Parathyroid adenoma (tissue), 2 donors: ENCODE results near the gene CRYBG1.

Source experiments
- H2AFZ ChIP-seq: fragments of 300-600 bp; sonication (generic); one replicate; pipeline ENCODE4 v1.7.0; 2017; ENCODE audit warnings: antibody characterized with exemption, mild to moderate bottlenecking
- H3K27ac ChIP-seq: fragments of 300-600 bp; sonication (generic); one replicate; pipeline ENCODE4 v1.7.0; 2017
- H3K27me3 ChIP-seq: fragments of 300-600 bp; sonication (generic); one replicate; pipeline ENCODE4 v1.7.0; 2017; ENCODE audit warnings: low read length; ENCODE audit not compliant: control insufficient read depth, insufficient read depth
- H3K36me3 ChIP-seq: fragments of 300-600 bp; sonication (generic); one replicate; pipeline ENCODE4 v1.7.0; 2017; ENCODE audit warnings: low read length; ENCODE audit not compliant: control insufficient read depth, insufficient read depth
- H3K4me1 ChIP-seq: fragments of 300-600 bp; sonication (generic); one replicate; pipeline ENCODE4 v1.7.0; 2017; ENCODE audit warnings: control low read depth
- H3K4me2 ChIP-seq: fragments of 300-600 bp; sonication (generic); one replicate; pipeline ENCODE4 v1.7.0; 2017; ENCODE audit warnings: low read length
- H3K4me3 ChIP-seq: fragments of 300-600 bp; sonication (generic); one replicate; pipeline ENCODE4 v1.7.0; 2017; ENCODE audit warnings: low read depth, low read length
- H3K79me2 ChIP-seq: fragments of 300-600 bp; sonication (generic); one replicate; pipeline ENCODE4 v1.7.0; 2017; ENCODE audit warnings: control low read depth
- H3K9ac ChIP-seq: fragments of 300-600 bp; sonication (generic); one replicate; pipeline ENCODE4 v1.7.0; 2017; ENCODE audit warnings: mild to moderate bottlenecking
- H3K9me3 ChIP-seq: fragments of 300-600 bp; sonication (generic); one replicate; pipeline ENCODE4 v1.7.0; 2017; ENCODE audit warnings: low read length; ENCODE audit not compliant: control insufficient read depth
- TF ChIP-seq, protein P1 (sequence below): fragments of 300-600 bp; sonication (generic); IDR thresholded peaks from one replicate; pipeline ENCODE4 v1.7.0; 2017; ENCODE audit warnings: antibody characterized with exemption, mild to moderate bottlenecking
- donor health status: primary hyperparathyroidism.

CRYBG1 gene

GRCh38 chr6:106419900-106420613, 59.5 kb downstream of the CRYBG1 start:
- Histone ChIP-seq H3K36me3 (no peaks in the 10 kb centered on the region), H3K4me2 (no peak overlapping the region), H3K27me3 (no peaks in the 10 kb centered on the region), H2AFZ (no peak overlapping the region), H3K79me2 (no peaks in the 10 kb centered on the region), H3K4me3 (no peak overlapping the region), H3K9ac (no peak overlapping the region), H3K4me1 (no peaks in the 10 kb centered on the region), H3K9me3 (no peaks in the 10 kb centered on the region), H3K27ac (no peak overlapping the region)
- TF ChIP-seq, protein P1, sequence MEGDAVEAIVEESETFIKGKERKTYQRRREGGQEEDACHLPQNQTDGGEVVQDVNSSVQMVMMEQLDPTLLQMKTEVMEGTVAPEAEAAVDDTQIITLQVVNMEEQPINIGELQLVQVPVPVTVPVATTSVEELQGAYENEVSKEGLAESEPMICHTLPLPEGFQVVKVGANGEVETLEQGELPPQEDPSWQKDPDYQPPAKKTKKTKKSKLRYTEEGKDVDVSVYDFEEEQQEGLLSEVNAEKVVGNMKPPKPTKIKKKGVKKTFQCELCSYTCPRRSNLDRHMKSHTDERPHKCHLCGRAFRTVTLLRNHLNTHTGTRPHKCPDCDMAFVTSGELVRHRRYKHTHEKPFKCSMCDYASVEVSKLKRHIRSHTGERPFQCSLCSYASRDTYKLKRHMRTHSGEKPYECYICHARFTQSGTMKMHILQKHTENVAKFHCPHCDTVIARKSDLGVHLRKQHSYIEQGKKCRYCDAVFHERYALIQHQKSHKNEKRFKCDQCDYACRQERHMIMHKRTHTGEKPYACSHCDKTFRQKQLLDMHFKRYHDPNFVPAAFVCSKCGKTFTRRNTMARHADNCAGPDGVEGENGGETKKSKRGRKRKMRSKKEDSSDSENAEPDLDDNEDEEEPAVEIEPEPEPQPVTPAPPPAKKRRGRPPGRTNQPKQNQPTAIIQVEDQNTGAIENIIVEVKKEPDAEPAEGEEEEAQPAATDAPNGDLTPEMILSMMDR: no peak

- Histone ChIP-seq H3K4me1 (no peaks in the 10 kb centered on the region), H3K27ac (no peak overlapping the region), H3K4me3 (no peak overlapping the region), H3K9ac (no peak overlapping the region), H3K27me3 (no peaks in the 10 kb centered on the region), H2AFZ (no peak overlapping the region), H3K4me2 (no peak overlapping the region), H3K36me3 (no peaks in the 10 kb centered on the region), H3K79me2 (no peaks in the 10 kb centered on the region), H3K9me3 (no peaks in the 10 kb centered on the region)
- TF ChIP-seq, protein P1: no peak
These were observed 61.0 kb downstream of the CRYBG1 start for GRCh38 chr6:106421496-106421895.

DNA sequence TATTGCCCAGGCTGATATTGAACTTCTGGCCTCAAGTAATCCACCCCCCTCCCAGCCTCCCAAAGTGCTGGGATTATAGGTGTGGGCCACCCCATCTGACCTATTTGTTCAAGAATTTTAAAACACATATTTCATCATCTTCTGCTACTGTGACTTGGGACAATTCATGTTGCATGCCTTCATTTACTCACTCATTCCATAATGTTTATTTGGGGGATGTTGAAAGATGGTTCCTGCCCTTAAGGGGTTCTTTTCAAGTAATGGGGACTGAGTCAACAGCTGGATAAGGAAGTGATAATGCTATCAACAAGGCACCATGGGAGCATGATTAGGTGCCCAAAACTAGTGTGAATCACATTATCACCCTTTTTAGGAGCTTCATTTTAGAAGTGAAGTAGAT, 62.0 kb downstream of the CRYBG1 start:
- H3K4me3 ChIP-seq: no peak overlapping the region
- TF ChIP-seq, protein P1: no peak
- H3K9ac ChIP-seq: no peak overlapping the region
- H3K27me3 ChIP-seq: no peaks in the 10 kb centered on the region
- H3K4me1 ChIP-seq: no peaks in the 10 kb centered on the region
- H3K9me3 ChIP-seq: no peaks in the 10 kb centered on the region
- no peak overlapping the region for H2AFZ ChIP-seq
- no peak overlapping the region for H3K27ac ChIP-seq
- H3K79me2 ChIP-seq: no peaks in the 10 kb centered on the region
- no peak overlapping the region for H3K4me2 ChIP-seq
- H3K36me3 ChIP-seq: no peaks in the 10 kb centered on the region

GRCh38 chr6:106425382-106425781, 64.9 kb downstream of the CRYBG1 start:
- Histone ChIP-seq H3K4me3 (no peak overlapping the region), H3K27ac (no peak overlapping the region), H3K36me3 (no peaks in the 10 kb centered on the region), H3K4me1 (no peaks in the 10 kb centered on the region), H3K27me3 (no peaks in the 10 kb centered on the region), H3K9me3 (no peaks in the 10 kb centered on the region), H3K4me2 (no peak overlapping the region), H3K79me2 (no peaks in the 10 kb centered on the region), H2AFZ (no peak overlapping the region), H3K9ac (no peak overlapping the region)
- TF ChIP-seq, protein P1: no peak
